Skin epidermis (tissue), 12 donors: ENCODE measurements around the gene DRC1.

Source experiments
- H3K27ac ChIP-seq, 21 experiments: fragments of 200-600 bp; sonication (generic) in 11 of 21; one replicate each; pipeline ENCODE4 v1.5.0; 2020; ENCODE audit warnings: mild to moderate bottlenecking in 3 of 21, inconsistent platforms in 2 of 21, moderate library complexity in 2 of 21
- H3K4me3 ChIP-seq, 7 experiments: fragments of 200-600 bp; sonication (generic) in 2 of 7; one replicate each; pipeline ENCODE4 v1.5.0; 2020; ENCODE audit warnings: inconsistent platforms in 2 of 7, mild to moderate bottlenecking in 2 of 7, moderate library complexity in 1 of 7

The DRC1 gene

DNA sequence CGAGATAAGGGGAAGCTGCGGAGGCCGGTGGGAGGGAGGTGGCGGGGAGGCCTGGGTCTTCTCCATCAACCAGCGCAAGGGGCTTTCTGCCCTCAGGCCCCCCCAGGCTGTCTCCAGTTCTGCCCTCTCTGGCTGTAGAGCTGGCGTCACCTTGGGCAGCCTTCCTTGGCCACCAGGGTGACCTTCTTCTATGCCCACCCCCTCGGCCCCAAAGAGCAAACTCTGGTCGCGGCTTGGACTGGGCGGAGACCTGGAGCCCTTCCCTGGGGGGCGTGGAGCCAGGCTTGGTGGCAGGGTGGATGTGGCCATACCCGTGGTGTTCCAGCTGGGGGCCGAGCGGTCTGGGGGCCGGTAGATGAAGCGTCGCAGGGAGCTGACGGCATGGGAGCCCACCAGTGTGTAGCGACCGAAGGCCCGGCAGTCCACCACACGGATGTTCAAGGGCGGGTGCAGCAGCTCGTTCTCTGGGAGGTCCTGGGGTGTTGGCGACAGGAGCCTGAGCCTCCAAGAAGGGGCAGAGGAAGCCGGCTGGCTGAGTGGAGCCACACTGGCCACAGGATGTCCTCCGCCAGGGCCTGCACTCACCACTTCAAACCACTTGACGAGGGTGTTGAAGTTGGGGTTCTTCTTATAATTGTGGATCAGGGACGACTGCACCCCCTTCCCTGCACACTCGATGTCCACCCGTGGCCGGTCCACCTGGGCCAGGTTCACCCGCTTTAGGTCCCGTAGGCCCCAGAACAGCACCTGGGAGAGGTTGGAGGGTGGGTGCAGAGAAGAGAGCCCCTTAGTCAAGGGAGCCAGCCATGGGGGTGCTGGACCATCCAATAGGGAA is 71.3 kb downstream of the DRC1 start:
- no peak overlapping the region for H3K27ac ChIP-seq
- H3K4me3 ChIP-seq: no peak overlapping the region

DNA sequence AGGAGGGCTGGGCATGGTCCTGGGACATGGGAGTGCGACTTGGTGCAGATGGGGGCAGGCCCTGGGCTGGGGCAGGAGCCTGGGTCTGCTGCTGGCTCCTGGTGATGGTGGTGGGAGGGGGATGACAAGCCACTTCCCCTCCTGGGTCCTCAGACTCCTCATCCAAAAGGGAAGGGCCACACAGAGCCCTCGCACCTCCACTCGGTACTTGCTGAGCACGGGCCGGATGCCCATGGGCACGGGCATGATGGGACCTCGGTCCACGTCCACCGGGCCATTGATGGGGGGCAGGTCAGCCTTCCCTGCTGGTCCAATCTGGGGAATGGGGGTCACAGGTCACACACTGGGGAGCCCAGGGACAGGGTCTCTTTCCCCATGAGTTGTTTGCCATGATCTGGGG is 72.1 kb downstream of the DRC1 start:
- Histone ChIP-seq H3K27ac (no peak overlapping the region), H3K4me3 (no peak overlapping the region)

DNA sequence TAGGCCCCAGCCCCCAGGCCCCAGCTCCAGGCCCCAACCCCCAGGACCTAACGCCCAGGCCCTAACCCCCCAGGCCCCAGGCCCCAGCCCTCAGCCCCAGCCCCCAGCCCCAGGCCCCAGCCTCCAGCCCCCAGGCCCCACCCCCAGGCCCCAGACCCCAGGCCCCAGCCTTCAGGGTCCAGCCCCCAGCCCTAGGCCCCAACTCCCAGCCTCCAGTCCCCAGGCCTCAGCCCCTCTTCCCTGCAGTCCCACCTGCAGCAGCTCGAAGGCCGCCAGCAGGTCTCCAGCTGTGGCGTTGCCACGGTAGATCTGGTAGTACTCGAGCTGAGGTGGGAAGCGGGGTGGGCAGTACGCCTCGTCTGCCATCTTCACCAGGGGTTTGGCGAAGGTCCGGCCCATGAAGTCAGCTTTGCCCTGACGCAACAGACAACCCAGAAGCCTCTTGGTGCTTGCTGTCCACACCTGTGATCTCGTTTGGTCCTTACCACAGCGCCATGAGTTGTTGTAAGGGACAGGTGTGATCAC is 72.6 kb downstream of the DRC1 start:
- no peak overlapping the region for H3K4me3 ChIP-seq
- no peak overlapping the region for H3K27ac ChIP-seq

DNA sequence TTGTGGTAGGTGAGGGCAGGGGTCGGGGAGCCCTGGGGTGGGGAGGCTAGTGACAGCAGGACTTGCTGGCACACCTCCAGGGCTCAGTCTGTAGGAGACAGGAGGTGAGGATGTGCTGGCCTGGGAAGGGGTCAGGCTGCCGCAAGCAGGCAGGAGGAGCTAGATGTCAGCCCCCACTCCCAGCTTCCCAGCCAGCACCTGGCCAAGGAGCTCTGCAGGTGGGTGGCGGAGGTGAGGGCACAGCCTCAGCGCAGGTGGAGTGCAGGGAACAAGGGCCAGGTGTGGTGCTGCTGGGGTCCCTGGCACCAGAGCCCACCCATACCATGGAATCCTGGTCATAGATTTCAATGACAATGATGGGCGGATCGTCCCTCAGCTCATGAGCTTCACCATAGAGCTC is 73.3 kb downstream of the DRC1 start:
- Histone ChIP-seq H3K27ac (no peak overlapping the region), H3K4me3 (no peak overlapping the region)

DNA sequence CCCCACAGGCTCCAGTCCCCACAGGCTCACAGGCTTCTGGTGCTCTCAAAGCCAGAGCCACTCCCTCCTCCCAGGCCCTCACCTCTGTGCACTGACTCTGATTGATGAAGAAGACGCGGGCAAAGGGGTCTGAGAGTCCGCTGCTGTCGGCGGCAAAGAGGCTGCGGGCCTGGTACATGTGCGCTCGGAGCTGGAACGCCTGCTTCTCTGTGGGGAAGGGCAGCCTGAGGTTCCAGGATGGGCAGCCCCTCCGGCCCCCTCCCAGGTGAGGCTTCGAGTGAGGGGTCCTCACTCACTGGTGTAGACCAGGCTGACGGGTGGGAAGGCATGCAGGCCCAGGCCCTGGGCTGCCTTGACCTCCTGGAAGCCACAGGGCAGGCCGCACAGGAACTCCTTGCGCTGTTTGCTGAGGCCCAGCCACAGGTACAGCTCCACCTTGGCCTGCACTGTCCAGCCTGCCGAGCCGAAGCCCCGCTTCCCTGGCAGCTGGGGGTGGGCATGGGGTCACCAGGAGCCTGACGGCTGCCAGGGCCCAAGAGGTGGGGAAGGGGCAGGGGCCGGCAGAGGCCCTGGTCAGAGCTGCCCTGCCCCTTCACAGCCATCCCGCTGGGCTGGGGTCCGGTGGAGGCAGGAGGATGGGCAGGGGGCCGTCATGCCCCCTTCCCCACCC is 74.2 kb downstream of the DRC1 start:
- no peak overlapping the region for H3K27ac ChIP-seq
- no peak overlapping the region for H3K4me3 ChIP-seq

DNA sequence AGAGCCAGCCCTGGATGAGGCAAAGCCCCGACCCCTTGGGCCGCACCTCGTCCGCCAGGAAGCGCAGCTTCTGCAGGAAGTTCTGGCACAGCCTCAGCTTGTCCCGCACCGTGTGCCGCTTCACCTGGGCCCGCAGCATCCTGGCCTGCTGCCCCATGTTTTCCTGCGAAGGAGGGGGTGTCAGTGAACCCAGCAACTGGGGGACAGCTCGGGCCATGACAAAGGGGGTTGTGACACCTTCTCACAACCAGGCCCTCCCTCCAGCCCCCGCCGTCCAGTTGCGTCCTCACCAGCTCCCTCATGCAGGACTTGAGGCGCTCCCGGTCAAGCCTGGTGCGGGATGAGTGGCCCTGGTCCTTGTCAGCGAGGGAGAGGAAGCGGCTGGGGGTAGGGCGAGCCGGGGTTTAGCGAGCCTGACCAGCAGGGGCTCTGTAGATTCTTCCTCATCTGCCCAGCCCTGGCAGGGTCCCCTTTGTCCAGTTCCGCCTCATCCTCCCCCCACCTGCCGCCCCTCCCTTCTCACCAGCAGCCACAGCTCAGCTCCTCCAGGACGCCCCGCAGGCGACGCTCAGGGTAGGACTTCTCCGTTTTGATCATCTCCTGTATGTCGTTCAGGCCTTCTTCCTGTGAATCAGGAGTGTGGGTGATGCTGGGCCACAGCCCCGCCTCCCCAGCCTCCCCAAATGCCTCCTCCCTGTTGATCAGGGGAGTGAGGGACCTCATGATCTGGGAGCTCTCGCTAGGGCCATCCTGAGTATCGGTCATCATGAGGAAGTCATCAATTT is 75.6 kb downstream of the DRC1 start:
- Histone ChIP-seq H3K4me3 (no peak overlapping the region), H3K27ac (no peak overlapping the region)

DNA sequence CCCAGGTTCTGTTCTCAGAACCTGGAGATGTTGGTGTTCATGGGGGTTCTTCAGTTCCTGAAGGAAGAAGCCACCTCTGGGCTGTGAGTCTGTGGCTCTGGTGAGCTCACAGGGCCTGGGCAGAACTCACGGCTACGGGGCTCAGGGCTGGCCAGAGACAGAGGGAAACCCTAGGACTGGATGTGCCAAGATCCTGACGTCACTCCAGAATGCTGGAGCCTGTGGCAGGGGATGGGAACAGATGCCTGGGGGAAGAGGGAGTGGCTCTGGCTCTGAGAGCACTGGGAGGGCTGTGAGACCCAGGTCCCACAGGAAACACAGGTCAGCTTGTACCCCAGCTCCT is 76.2 kb downstream of the DRC1 start, which contains the start of gene OTOF:
OTOF (minus strand) TSS at position 214 of the 343 bp plus-strand sequence.
- H3K27ac ChIP-seq: no peak within 1 kb of the TSS
- H3K4me3 ChIP-seq: no peak within 1 kb of the TSS

DNA sequence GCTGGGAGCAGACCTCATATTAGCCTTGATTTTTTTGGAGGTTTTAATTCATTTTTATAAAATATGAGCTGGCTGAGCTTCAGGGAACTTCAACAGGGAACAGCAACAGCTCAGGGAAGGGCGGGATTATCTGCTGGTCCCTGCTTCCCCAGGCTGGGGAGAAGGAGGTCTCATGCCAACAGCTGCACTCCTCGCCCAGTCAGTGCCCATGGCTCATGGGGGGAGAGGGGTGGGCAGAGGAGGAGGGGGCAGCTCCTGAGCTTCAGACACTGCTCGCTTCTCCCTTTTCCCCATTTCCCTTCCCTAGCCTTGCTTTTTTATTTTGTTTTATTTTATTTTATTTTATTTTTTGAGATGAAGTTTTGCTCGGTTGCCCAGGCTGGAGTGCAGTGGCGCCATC is 76.6 kb downstream of the DRC1 start:
- H3K27ac ChIP-seq: no peak overlapping the region

DNA sequence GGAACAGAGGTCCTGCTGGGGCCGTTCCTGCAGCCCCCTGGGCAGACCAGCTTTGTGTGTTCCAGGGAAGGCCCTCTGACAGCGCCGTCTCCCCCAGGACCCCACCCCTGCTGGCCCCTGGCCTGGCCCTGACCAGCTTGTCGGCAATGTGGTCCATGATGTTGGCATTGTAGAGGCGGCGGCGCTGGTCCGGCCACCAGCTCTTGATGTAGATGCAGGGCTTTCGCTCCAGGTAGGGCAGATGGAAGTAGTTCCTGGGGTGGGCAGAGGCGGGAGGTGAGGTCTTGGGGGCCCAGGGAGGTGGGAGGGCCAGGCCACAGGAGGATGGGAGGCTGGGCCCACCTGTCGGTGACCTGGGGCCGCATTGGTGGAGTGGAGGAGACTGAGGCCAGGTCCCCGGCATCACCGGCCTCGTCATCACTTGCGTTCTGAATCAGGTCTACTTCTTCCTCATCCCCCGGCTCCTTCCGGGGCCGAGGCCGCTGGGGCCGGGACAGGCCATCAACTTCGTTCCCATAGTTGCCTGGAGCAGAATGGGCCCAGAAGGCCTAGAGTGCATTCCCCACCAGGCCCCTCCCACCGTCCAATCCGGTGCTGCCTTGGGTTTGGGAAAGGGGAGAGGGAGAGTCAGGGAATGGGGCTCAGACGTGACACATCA is 77.5 kb downstream of the DRC1 start:
- Histone ChIP-seq H3K4me3 (no peak overlapping the region), H3K27ac (no peak overlapping the region)

More for the DNA sequence above, 76.6 kb downstream of the DRC1 start:
- no peak overlapping the region for H3K4me3 ChIP-seq

DNA sequence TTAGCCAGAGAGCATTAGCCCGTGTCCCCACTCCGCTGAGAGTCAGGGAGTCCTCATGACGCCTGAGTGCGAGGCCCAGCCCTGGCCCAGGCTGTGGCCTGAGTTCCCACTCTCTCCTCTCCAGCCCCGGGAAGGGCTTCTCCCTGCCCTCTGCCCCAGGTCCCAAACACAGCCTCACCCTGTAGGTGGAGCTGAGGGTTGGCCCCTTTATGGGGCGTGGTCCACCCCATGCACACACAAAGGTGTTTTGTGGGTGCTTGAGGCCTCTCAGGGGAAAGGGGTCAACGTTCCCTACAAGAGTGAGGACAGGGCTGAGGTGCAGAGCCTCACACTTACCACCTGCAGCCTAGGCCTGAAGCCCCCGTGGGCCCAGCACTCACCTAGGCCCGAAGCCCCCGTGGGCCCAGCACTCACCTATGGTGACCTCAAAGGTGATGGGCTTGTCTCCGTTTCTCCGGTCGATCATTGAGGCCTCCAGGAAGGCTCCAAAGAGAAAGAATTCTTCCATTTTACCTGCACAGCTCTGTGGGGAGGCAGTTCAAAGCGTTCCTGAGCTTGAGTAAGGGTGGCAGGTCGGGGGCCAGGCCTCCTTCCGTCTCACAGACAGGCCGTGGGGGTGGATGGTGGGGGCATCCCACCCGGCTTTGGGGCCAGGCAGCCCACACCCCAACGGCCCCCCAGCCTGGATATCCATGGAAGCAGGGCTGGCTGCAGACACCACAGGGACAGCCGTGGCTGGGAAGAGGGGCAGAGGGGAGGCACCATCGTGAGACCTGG is 78.3 kb downstream of the DRC1 start:
- H3K27ac ChIP-seq: no peak overlapping the region
- H3K4me3 ChIP-seq: no peak overlapping the region

DNA sequence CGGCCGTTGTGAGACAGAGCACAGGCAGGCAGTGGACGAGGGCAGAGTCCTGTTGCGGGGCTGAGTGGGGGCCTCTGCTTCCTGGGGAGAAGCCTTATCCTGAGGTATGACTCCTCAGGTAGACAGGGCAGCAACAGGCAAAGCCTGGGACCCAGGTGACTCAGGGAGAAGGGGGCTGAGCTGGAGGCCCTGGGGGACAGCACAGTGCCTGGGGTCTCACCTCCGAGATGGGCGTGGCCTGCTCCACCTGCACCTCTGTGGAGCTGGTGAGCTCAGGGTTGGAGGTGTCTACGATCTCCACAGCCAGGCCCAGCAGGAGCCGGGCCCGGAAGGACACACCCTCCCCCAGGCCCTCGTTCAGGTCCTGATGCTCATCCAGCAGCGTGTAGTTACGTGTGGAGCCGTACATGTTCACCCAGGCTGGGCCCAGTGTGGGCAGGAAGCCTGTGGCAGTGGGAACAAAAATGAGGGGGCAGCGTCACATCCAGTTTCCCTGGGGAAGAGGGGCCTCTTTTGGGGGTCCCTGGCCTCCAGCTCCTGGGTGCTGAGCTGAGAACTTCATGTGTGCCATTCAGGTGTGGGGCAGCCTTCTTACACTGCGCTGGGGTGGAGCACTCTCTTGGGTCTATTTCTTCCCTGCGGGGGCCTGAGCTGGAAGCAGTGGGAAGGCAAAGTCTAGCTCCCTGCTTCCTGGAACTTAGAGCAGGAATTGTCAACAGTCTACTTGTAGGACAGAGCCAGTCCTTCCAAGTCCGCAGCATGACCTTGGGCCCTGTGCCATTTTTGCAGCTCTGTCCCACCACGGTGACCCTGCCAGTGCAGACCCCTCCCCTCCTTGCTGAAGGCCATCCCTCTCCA is 79.1 kb downstream of the DRC1 start:
- H3K4me3 ChIP-seq: no peak overlapping the region
- no peak overlapping the region for H3K27ac ChIP-seq

DNA sequence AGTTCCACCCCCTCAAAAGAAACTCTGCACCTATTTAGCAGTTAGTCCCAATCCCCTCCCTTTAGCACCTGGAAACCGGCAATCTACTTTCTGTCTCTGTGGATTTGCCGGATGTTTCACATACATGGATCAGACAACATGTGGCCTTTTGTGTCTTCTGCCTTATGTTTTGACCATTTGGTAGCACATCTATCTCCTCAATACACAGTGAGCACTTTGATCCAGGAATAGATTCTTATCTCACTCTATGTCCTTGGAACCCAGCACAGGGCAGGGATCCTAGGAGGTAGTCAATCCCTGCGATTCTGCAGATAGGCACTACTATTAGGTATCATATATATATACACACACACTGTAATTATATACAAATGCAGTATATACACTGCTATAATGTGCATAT is 80.0 kb downstream of the DRC1 start:
- Histone ChIP-seq H3K4me3 (no peak overlapping the region), H3K27ac (no peak overlapping the region)

DNA sequence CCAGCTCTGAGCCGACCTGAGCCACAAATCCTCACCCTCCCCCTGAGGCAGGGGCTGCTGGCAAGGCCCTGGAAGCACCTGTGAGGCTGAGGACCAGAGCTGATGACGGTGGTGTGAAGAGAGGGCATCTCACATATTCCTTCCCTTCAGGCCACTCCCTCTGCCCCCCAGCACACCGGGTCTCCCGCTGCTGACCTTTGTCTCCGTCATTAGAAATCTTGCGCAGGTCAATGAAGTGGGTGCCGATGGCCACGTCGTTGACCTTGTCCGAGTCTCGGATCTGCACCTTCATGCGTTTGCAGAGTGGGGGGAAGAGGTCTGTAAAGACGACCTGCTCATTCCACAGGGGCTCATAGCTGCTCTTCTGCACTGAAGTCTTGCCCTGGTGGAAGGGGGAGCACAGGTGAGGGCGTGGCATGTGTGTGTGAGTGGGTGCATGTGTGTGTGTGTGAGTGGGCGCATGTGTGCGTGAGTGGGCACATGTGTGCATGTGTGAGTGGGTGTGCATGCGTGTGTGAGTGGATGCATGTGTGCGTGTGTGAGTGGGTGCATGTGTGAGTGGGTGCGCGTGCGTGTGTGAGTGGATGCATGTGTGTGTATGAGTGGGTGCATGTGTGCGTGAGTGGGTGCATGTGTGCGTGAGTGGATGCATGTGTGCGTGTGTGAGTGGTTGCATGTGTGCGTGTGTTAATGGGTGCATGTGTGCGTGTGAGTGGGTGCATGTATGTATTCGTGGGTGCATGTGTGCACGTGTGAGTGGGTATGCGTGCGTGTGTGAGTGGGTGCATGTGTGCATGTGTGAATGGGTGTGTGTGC is 80.7 kb downstream of the DRC1 start:
- H3K27ac ChIP-seq: no peak overlapping the region
- H3K4me3 ChIP-seq: no peak overlapping the region

DNA sequence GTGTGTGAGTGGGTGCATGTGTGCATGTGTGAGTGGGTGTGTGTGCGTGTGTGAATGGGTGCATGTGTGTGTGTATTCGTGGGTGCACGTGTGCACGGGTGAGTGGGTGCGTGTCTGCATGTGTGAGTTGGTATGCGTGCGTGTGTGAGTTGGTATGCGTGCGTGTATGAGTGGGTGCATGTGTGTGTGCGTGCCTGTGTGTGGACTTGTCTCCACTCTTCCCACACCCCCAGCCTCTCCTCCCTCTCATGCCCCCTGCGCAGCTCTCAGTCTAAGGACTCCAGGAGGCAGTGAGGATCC is 81.3 kb downstream of the DRC1 start:
- no peak overlapping the region for H3K4me3 ChIP-seq

DNA sequence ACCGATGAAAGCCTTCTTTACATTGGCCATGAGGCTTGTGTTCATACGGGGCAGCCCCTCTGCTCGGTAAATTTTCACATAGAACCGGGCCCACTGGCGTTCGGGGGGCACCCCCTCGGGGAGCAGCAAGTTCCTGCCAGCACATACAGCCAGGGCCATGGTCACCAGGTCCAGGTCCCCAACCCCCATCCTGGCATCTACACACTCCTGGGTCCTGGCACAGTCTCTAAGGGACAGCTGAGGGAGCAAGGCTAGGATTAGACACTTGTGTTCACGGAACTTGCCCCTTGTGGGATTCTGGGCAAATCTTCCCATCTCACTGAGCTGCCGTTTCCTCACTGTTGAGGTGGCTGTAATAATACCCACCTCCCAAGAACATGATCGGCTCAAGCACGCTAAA is 81.8 kb downstream of the DRC1 start:
- Histone ChIP-seq H3K4me3 (no peak overlapping the region), H3K27ac (no peak overlapping the region)

More for the DNA sequence above, 81.3 kb downstream of the DRC1 start:
- H3K27ac ChIP-seq: no peak overlapping the region

DNA sequence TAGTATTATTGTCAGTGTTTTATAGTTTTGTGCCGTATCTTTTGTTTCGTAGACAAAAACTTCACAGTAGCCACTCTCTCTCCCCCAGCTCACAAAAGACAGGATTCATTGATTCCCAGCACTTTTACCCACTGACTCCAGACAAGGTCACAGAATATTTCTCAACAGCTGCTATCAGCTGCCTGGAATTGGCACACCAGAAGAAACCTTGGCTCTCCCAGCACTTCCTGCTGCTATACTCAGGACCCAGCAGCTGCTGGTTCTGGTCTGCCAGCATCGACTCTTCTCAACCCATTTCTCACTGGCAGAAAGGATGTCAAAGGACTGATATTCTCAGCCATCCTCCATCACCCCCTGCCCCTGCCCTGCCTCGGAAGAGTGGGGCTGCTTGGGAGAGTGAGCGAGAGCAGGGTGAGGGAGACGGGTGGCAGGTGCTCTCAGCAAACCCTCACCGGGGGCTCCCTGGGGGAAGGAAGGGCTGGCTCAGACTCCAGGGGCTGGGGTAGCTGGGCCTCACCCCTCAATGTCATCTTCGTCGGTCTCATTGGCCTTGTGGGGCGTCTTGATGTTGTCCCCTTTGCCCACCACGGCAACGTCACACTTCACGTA is 82.3 kb downstream of the DRC1 start:
- no peak overlapping the region for H3K27ac ChIP-seq
- no peak overlapping the region for H3K4me3 ChIP-seq

DNA sequence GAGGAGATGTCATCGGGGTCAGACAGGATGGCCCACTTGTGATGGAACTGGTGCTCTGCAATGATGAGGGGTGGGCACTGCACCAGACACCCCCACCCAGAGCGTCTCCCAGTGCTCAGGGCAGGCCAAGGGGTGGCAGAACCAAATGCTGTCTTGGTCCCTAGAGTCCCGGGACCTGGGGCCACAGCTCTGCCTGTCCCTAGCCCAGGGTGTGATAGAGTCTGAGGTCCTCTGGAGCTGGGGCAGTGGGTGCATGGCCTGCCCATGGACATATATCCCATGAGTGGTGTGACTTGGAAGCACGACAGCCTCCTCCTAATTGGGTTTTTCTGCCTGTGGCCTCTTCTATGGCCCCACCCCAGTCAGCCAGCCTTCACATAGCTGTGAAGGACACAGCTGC is 82.9 kb downstream of the DRC1 start:
- no peak overlapping the region for H3K27ac ChIP-seq

More for the DNA sequence above, 82.9 kb downstream of the DRC1 start:
- no peak overlapping the region for H3K4me3 ChIP-seq
